ENCODE data around the gene ZC3H12D. TPM values are rescaled to one million over a fixed set of nuclear protein-coding genes. Genes with fewer than 3 reads are reported as not detected.
A peak's percentile ranks its signal among the peaks of the same experiment; 100 is the strongest.
"Not testable (repeated sequence)": the region's sequence is repeated elsewhere in the genome, so short reads cannot be mapped to it uniquely, and the experiment has no call there.

ZC3H12D gene
- total and polyA plus RNA-seq, 7 donors = 0.17 to 0.41 (median 0.26) TPM

- Histone ChIP-seq H3K36me3 (ENCODE audit: insufficient read depth in 1 of 2, low read depth in 1 of 2) (no peaks in the 10 kb centered on the region), H3K9me3 (no peaks in the 10 kb centered on the region), H3K4me3 (no peak overlapping the region), H3K27ac (no peak overlapping the region), H3K4me1 (no peaks in the 10 kb centered on the region), H3K27me3 (ENCODE audit: insufficient read depth in 3 of 3, low read length in 2 of 3) (peaks cover 0 to 5% (median 3%) of the 10 kb centered on the region in 3 donors)
- no peak for TF ChIP-seq CTCF (IDR thresholded peaks at IDR 0.05)
- 49 to 73% (median 58%) methylated on average over 6 of the region's 6 CpGs for WGBS, 3 donors
- ATAC-seq (peak in 2 of 4 donors; percentile 12 to 26), DNase-seq (peak in 1 of 2 donors; percentile 32)
- intact Hi-C loops (cut with DNase I) = no loop called here
Observed at GRCh38 chr6:149445095-149445466, 39.7 kb downstream of the ZC3H12D start.

GRCh38 chr6:149444360-149445094, 40.3 kb downstream of the ZC3H12D start:
- ATAC-seq; H3K27ac ChIP-seq; H3K4me3 ChIP-seq; H3K36me3 ChIP-seq (ENCODE audit: insufficient read depth in 1 of 2, low read depth in 1 of 2); H3K4me1 ChIP-seq; H3K27me3 ChIP-seq (ENCODE audit: insufficient read depth in 3 of 3, low read length in 2 of 3); H3K9me3 ChIP-seq; intact Hi-C loops (cut with DNase I): not testable (repeated sequence)
- DNase-seq = peak in 1 of 2 donors; percentile 34
- WGBS, 3 donors = 63 to 90% (median 81%) methylated on average over 3 of the region's 3 CpGs

- DNase-seq = peak in 1 of 2 donors; percentile 26
Observed at GRCh38 chr6:149443411-149444181, 41.2 kb downstream of the ZC3H12D start.

GRCh38 chr6:149441740-149442139, 43.1 kb downstream of the ZC3H12D start:
- H3K4me1 ChIP-seq = no peaks in the 10 kb centered on the region
- H3K9me3 ChIP-seq = no peaks in the 10 kb centered on the region
- H3K36me3 ChIP-seq (ENCODE audit: insufficient read depth in 1 of 2, low read depth in 1 of 2) = no peaks in the 10 kb centered on the region
- no peak for TF ChIP-seq CTCF (IDR thresholded peaks at IDR 0.05)
- no peak for ATAC-seq
- DNase-seq = no peak
- no peak overlapping the region for H3K4me3 ChIP-seq
- peaks cover 0 to 2% (median 0%) of the 10 kb centered on the region in 3 donors for H3K27me3 ChIP-seq (ENCODE audit: insufficient read depth in 3 of 3, low read length in 2 of 3)
- intact Hi-C loops (cut with DNase I) = no loop called here
- 82 to 87% (median 85%) methylated on average over 9 of the region's 9 CpGs for WGBS, 3 donors
- H3K27ac ChIP-seq = no peak overlapping the region

More at GRCh38 chr6:149443411-149444181, 41.2 kb downstream of the ZC3H12D start:
- H3K36me3 ChIP-seq (ENCODE audit: insufficient read depth in 1 of 2, low read depth in 1 of 2) = no peaks in the 10 kb centered on the region
- no peak overlapping the region for H3K27ac ChIP-seq
- no peak for TF ChIP-seq CTCF (IDR thresholded peaks at IDR 0.05)
- intact Hi-C loops (cut with DNase I) = no loop called here
- WGBS, 3 donors = 57 to 64% (median 63%) methylated on average over 8 of the region's 8 CpGs
- H3K9me3 ChIP-seq = no peaks in the 10 kb centered on the region
- H3K4me3 ChIP-seq = no peak overlapping the region
- H3K27me3 ChIP-seq (ENCODE audit: insufficient read depth in 3 of 3, low read length in 2 of 3) = peaks cover 0 to 2% (median 0%) of the 10 kb centered on the region in 3 donors
- H3K4me1 ChIP-seq = no peaks in the 10 kb centered on the region
- no peak for ATAC-seq

Measured in psoas muscle (tissue), 8 donors.